Stimulated activated CD8-positive, alpha-beta memory T cell treated with anti-CD3 and anti-CD28 coated beads, Interleukin-4, amount 100 ng/mL, for 1 hour (primary cell): ENCODE results near the gene LGI4.
A peak's percentile ranks its signal among the peaks of the same experiment; 100 is the strongest.
"Not testable (repeated sequence)": the region's sequence is repeated elsewhere in the genome, so short reads cannot be mapped to it uniquely, and the experiment has no call there.

ENCODE experiments used
- DNase-seq, 2 donors: peaks; one replicate each; pipeline ENCODE4 v3.0.0-alpha.2; 2020; ENCODE audit warnings: low read depth in 2 of 2, low spot score in 1 of 2

The LGI4 gene

GRCh38 chr19:35142606-35143230 lies 7.9 kb upstream of the LGI4 start:
- DNase-seq = peak; percentile 42 to 62

- no peak for DNase-seq
These were observed 7.2 kb upstream of the LGI4 start for GRCh38 chr19:35141837-35142605.

- peak; percentile 86 to 89 for DNase-seq
These were observed 6.3 kb upstream of the LGI4 start for GRCh38 chr19:35140962-35141836.

GRCh38 chr19:35140207-35140961 lies 5.5 kb upstream of the LGI4 start:
- no peak for DNase-seq

- no peak for DNase-seq
These were observed 3.5 kb upstream of the LGI4 start, which contains the start of gene FXYD1 for GRCh38 chr19:35138305-35138892. TSS of gene FXYD1 (plus strand) at chr19:35138824. CDS start at chr19:35140080, 1,256 bp downstream.

- DNase-seq = no peak
These were observed 2.3 kb upstream of the LGI4 start for GRCh38 chr19:35136977-35137702.

GRCh38 chr19:35136231-35136630 lies 1.4 kb upstream of the LGI4 start:
- DNase-seq = no peak

- DNase-seq = no peak
These were observed 590 bp upstream of the LGI4 start for GRCh38 chr19:35135389-35135909.

- no peak for DNase-seq
These were observed 1.0 kb downstream of the LGI4 start for GRCh38 chr19:35133826-35134225.

GRCh38 chr19:35132254-35132653 lies 2.6 kb downstream of the LGI4 start:
- DNase-seq = no peak

- DNase-seq = no peak
These were observed 3.8 kb downstream of the LGI4 start for GRCh38 chr19:35130761-35131720.

- DNase-seq = not testable (repeated sequence)
These were observed 5.1 kb downstream of the LGI4 start for GRCh38 chr19:35129724-35130274.

GRCh38 chr19:35128398-35129057 lies 6.3 kb downstream of the LGI4 start:
- no peak for DNase-seq

- DNase-seq = no peak
These were observed 7.0 kb downstream of the LGI4 start for GRCh38 chr19:35127871-35128270.

- no peak for DNase-seq
These were observed 8.3 kb downstream of the LGI4 start for GRCh38 chr19:35126624-35126959.

- DNase-seq = no peak
These were observed 8.9 kb downstream of the LGI4 start for GRCh38 chr19:35125749-35126623.

- no peak for DNase-seq
These were observed 9.6 kb downstream of the LGI4 start for GRCh38 chr19:35125270-35125717.
